OCI-LY1 (cell line): ENCODE measurements around the gene CAPN11.

Source experiments
- H2AFZ ChIP-seq: fragments of 200-600 bp; sonication (generic), shearing (Covaris generic); 2 replicates; pipeline ENCODE4 v1.6.0; 2014; ENCODE audit warnings: antibody characterized with exemption, mild to moderate bottlenecking, low read length
- H3F3A ChIP-seq: fragments of 200-600 bp; sonication (generic), shearing (Covaris generic); 2 replicates; pipeline ENCODE4 v1.6.0; 2014; ENCODE audit warnings: mild to moderate bottlenecking, antibody characterized with exemption, low read length, moderate library complexity; ENCODE audit not compliant: insufficient read depth
- H3K27ac ChIP-seq: fragments of 200-600 bp; sonication (generic); 2 replicates; pipeline ENCODE4 v1.5.1; 2014; ENCODE audit warnings: low read length, mixed run types, mild to moderate bottlenecking, low read depth; ENCODE audit not compliant: poor library complexity, severe bottlenecking
- H3K27me3 ChIP-seq: fragments of 200-600 bp; sonication (generic); 2 replicates; pipeline ENCODE4 v1.6.0; 2014; ENCODE audit warnings: antibody characterized with exemption, mild to moderate bottlenecking, low read length, moderate library complexity; ENCODE audit not compliant: insufficient read depth
- H3K36me3 ChIP-seq: fragments of 200-600 bp; sonication (generic); 2 replicates; pipeline ENCODE4 v1.6.1; 2014; ENCODE audit warnings: mild to moderate bottlenecking, antibody characterized with exemption, low read length, moderate library complexity, mixed read lengths; ENCODE audit not compliant: insufficient read depth
- H3K4me1 ChIP-seq: fragments of 200-600 bp; sonication (generic); 2 replicates; pipeline ENCODE4 v1.5.1; 2014; ENCODE audit warnings: mild to moderate bottlenecking, low read length, moderate library complexity; ENCODE audit not compliant: insufficient read depth, severe bottlenecking
- H3K4me2 ChIP-seq: fragments of 200-600 bp; sonication (generic), shearing (Covaris generic); 2 replicates; pipeline ENCODE4 v1.6.1; 2014; ENCODE audit warnings: low read length
- H3K4me3 ChIP-seq: fragments of 200-600 bp; sonication (generic); 2 replicates; pipeline ENCODE4 v1.5.1; 2014; ENCODE audit warnings: low read length, low read depth, mild to moderate bottlenecking, mixed read lengths; ENCODE audit not compliant: poor library complexity, severe bottlenecking
- H3K79me2 ChIP-seq: fragments of 200-600 bp; shearing (Covaris generic); 2 replicates; pipeline ENCODE4 v1.6.1; 2016; ENCODE audit warnings: mixed run types, low read length, mixed read lengths; ENCODE audit not compliant: insufficient read depth
- H3K9ac ChIP-seq: fragments of 200-600 bp; sonication (generic), shearing (Covaris generic); 2 replicates; pipeline ENCODE4 v1.6.1; 2014; ENCODE audit warnings: mild to moderate bottlenecking, low read length, mixed read lengths
- H3K9me2 ChIP-seq: fragments of 200-600 bp; sonication (generic), shearing (Covaris generic); 2 replicates; pipeline ENCODE4 v1.6.1; 2014; ENCODE audit warnings: low read depth, mild to moderate bottlenecking, low read length, mixed read lengths
- H3K9me3 ChIP-seq: fragments of 200-600 bp; shearing (Covaris generic); 2 replicates; pipeline ENCODE4 v1.6.1; 2014; ENCODE audit warnings: low read length, mixed read lengths
- H4K20me1 ChIP-seq: fragments of 200-600 bp; sonication (generic), shearing (Covaris generic); 2 replicates; pipeline ENCODE4 v1.6.0; 2016; ENCODE audit warnings: mild to moderate bottlenecking, low read length; ENCODE audit not compliant: insufficient read depth
- CTCF ChIP-seq: fragments of 200-600 bp; sonication (generic), shearing (Covaris generic); IDR thresholded peaks from 2 replicates; pipeline ENCODE4 v1.5.1; 2017; ENCODE audit warnings: mild to moderate bottlenecking, antibody characterized with exemption, low read length, moderate library complexity, mixed read lengths
- EZH2 ChIP-seq: fragments of 200-600 bp; sonication (generic), shearing (Covaris generic); IDR thresholded peaks from 2 replicates; pipeline ENCODE4 v1.8.0; 2017; ENCODE audit warnings: borderline replicate concordance, mixed run types, mild to moderate bottlenecking, antibody characterized with exemption, low read length, moderate library complexity, mixed read lengths

Gene CAPN11

DNA sequence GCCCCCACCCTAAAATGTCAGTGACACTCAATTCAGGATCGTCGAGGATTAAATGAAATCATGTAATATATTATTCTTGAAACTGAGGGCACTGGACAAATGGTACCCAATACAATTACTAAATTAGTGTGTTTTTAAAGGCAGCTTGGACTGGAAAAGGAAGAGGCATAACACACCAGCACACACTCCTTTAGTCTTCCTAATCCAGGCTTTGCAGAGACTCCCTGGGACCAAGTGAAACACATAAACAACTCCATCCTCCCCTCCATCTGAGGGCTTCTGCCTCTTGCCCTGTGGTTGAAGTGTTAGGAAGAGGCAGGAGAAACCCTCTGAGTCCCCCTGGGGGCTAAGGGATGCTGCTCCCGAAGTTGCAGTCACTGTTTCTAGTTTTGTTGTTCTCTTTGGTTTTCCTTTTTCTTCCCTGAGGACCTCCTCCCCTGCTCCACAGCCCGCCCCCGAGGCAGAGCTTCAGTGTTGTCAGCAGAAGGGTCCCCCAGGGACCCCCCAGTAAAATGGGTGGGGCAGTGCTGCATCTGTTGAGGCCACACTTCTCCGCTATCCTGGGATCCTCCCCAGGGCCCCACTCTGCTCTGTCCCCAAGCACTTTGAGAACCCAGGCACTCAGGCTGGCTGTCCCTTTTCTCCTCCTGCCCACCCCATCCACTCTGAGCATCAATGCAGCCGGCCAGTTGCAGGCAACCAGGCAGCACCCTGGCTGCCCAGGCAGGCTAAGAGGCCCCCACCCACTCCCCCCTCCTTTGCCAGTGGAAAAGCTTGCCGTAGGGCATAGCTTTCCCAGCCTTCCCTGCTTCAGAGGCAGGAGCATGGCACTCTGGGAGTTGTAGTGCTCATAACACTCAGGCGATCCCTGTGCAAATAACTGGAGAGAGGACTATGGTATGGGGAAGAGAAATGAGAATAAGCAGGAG lies 25.4 kb upstream of the CAPN11 start:
- H2AFZ ChIP-seq = no peak overlapping the region
- no peak overlapping the region for H3K9ac ChIP-seq
- H3K9me2 ChIP-seq = no peaks in the 10 kb centered on the region
- no peaks in the 10 kb centered on the region for H3K36me3 ChIP-seq
- no peaks in the 10 kb centered on the region for H3K9me3 ChIP-seq
- no peak overlapping the region for H3K27ac ChIP-seq
- H3K27me3 ChIP-seq = no peaks in the 10 kb centered on the region
- H3K4me2 ChIP-seq = no peak overlapping the region; the same call in 1 of the 2 replicates
- H3F3A ChIP-seq = no peaks in the 10 kb centered on the region
- H3K79me2 ChIP-seq = no peaks in the 10 kb centered on the region
- no peaks in the 10 kb centered on the region for H4K20me1 ChIP-seq
- H3K4me3 ChIP-seq = no peak overlapping the region
- peaks cover 9% of the 10 kb centered on the region for H3K4me1 ChIP-seq
- TF ChIP-seq CTCF (no peak), EZH2 (no peak)

- TF ChIP-seq EZH2 = no peak
- TF ChIP-seq CTCF = no peak
- no peak overlapping the region for H3K4me3 ChIP-seq
- H3K27ac ChIP-seq = no peak overlapping the region
Measured at GRCh38 chr6:44133981-44134711, 24.5 kb upstream of the CAPN11 start.

DNA sequence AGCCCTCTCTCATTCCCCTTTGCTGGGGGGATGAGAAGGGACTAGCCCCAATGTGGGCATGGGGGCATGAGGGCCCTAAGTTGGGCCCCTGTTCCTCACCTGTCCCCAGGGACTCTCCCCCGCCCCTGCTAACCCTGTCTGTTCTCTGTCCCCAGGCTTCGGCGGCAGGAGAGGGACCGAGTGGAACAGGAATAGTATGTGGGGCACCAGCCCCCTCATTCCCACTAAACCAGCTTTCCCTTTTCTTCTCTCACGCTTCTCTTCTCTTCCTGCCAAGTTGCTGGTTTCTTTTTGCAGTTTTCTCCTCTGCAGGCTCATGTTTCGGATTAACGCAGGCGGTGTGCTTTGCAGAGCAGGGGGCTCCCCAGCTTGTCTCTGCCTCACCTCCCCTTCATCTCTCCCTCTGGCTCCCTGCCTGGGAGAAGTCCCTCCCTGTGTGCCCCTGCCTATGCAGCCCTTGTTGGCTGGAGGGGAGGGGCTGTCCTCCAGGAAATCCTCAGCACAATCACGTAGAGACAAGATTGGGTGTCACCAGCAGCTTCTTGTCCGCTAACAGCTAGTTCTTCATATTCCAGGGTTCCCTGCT lies 23.4 kb upstream of the CAPN11 start:
- H3K36me3 ChIP-seq = no peaks in the 10 kb centered on the region; the same call in 1 of the 2 replicates
- no peak overlapping the region for H3K27ac ChIP-seq

More at GRCh38 chr6:44133981-44134711, 24.5 kb upstream of the CAPN11 start:
- Histone ChIP-seq H2AFZ (no peak overlapping the region), H4K20me1 (no peaks in the 10 kb centered on the region), H3K9ac (no peak overlapping the region), H3F3A (no peaks in the 10 kb centered on the region), H3K36me3 (no peaks in the 10 kb centered on the region), H3K79me2 (no peaks in the 10 kb centered on the region), H3K9me3 (no peaks in the 10 kb centered on the region), H3K4me1 (peaks cover 5% of the 10 kb centered on the region), H3K9me2 (no peaks in the 10 kb centered on the region), H3K27me3 (no peaks in the 10 kb centered on the region), H3K4me2 (no peak overlapping the region; the same call in 1 of the 2 replicates)

More for the DNA sequence above, 23.4 kb upstream of the CAPN11 start:
- Histone ChIP-seq H3F3A (no peaks in the 10 kb centered on the region), H3K9ac (no peak overlapping the region), H3K4me2 (no peak overlapping the region), H3K9me2 (no peaks in the 10 kb centered on the region), H3K27me3 (no peaks in the 10 kb centered on the region), H2AFZ (no peak overlapping the region), H3K9me3 (no peaks in the 10 kb centered on the region), H3K4me1 (peaks cover 5% of the 10 kb centered on the region), H3K4me3 (no peak overlapping the region), H4K20me1 (no peaks in the 10 kb centered on the region), H3K79me2 (no peaks in the 10 kb centered on the region)
- TF ChIP-seq CTCF (no peak), EZH2 (no peak)
